A549 (cell line): ENCODE data around the gene HS6ST2. TPM values are rescaled to one million over a fixed set of nuclear protein-coding genes. Genes with fewer than 3 reads are reported as not detected.
A peak's percentile ranks its signal among the peaks of the same experiment; 100 is the strongest.

Experiments used
- ATAC-seq, 2 experiments: fragments of 200-7000 bp in 1 of 2; fragments of >200 bp in 1 of 2; cut with Nextera tagmentation in 1 of 2; cut with Tn5 transposase in 1 of 2; 3 replicates each; pipeline versions ENCODE4 v1.8.0 to v1.9.1; 2018 to 2020; ENCODE audit warnings: mild to moderate bottlenecking in 1 of 2, moderate library complexity in 1 of 2
- CTCF ChIA-PET: fragments of 300-600 bp; sonication (Branson Sonifier 250); formaldehyde crosslinking; extraction: SDS; loops from one replicate; lab custom pipeline; 2021; ENCODE audit warnings: antibody characterized with exemption, inconsistent platforms; lab: Yijun Ruan, JAX
- POLR2A ChIA-PET: fragments of 350-600 bp; formaldehyde crosslinking; extraction: SDS; loops from one replicate; lab custom pipeline; 2021; ENCODE audit warnings: antibody characterized with exemption, inconsistent platforms; lab: Yijun Ruan, JAX
- DNase-seq, 2 experiments: peaks; one replicate each; pipeline versions ENCODE4 v3.0.0 to v3.0.0-alpha.2; 2011 to 2016; ENCODE audit warnings: low read depth in 1 of 2, low spot score in 1 of 2
- FAIRE-seq: peaks from 2 replicates; lab custom pipeline; 2011; peaks lifted over from hg19 to GRCh38; lab: Jason Lieb, UNC
- H3K27ac ChIP-seq, 2 experiments: fragments of >200 bp; sonication (Bioruptor Twin); formaldehyde crosslinking; 3 replicates each; pipeline ENCODE4 v1.5.1; 2016 to 2017
- H3K4me1 ChIP-seq: fragments of >200 bp; sonication (Bioruptor Twin); formaldehyde crosslinking; 3 replicates; pipeline ENCODE4 v1.6.1; 2016
- H3K4me2 ChIP-seq: fragments of >200 bp; sonication (Bioruptor Twin); formaldehyde crosslinking; 3 replicates; pipeline ENCODE4 v1.6.1; 2016
- H3K4me3 ChIP-seq: fragments of >200 bp; sonication (Bioruptor Twin); formaldehyde crosslinking; 3 replicates; pipeline ENCODE4 v1.5.1; 2016
- H3K9me3 ChIP-seq: fragments of >200 bp; sonication (Bioruptor Twin); formaldehyde crosslinking; 3 replicates; pipeline ENCODE4 v1.6.1; 2016
- CHD4 ChIP-seq: fragments of 200-600 bp; sonication (generic); IDR thresholded peaks from 2 replicates; pipeline ENCODE4 v1.6.1; 2016; ENCODE audit warnings: antibody characterized with exemption, mild to moderate bottlenecking, borderline replicate concordance
- FOXS1 ChIP-seq: fragments of 250-450 bp; sonication (Bioruptor Pico); IDR thresholded peaks from 2 replicates; pipeline ENCODE4 v1.5.0; 2020; ENCODE audit warnings: mild to moderate bottlenecking, moderate library complexity
- HOXA7 ChIP-seq: fragments of 250-450 bp; sonication (Bioruptor Pico); IDR thresholded peaks from 2 replicates; pipeline ENCODE4 v1.5.0; 2020; ENCODE audit warnings: mild to moderate bottlenecking, moderate library complexity
- KDM1A ChIP-seq: fragments of 200-600 bp; sonication (generic); IDR thresholded peaks from 2 replicates; pipeline ENCODE4 v1.6.1; 2016; ENCODE audit warnings: low read depth, mild to moderate bottlenecking
- MAFK ChIP-seq: fragments of 450-650 bp; IDR thresholded peaks from 2 replicates; pipeline ENCODE4 v1.6.1; 2014; ENCODE audit not compliant: partially characterized antibody
- NR3C1 ChIP-seq: fragments of >200 bp; sonication (Bioruptor Twin); formaldehyde crosslinking; IDR thresholded peaks from 3 replicates; pipeline ENCODE4 v1.6.1; 2017
- RARB ChIP-seq: fragments of 250-450 bp; sonication (Bioruptor Pico); IDR thresholded peaks from 2 replicates; pipeline ENCODE4 v1.8.0; 2021; ENCODE audit warnings: mild to moderate bottlenecking, moderate library complexity
- RCOR1 ChIP-seq: fragments of 150-350 bp; IDR thresholded peaks from 2 replicates; pipeline ENCODE4 v1.6.1; 2014; ENCODE audit warnings: antibody characterized with exemption, low read length, low read depth
- RFX5 ChIP-seq: fragments of 450-650 bp; IDR thresholded peaks from 2 replicates; pipeline ENCODE4 v1.7.1; 2014; ENCODE audit warnings: antibody characterized with exemption, mild to moderate bottlenecking, moderate library complexity
- ZC3H11A ChIP-seq: fragments of 450-650 bp; IDR thresholded peaks from 2 replicates; pipeline ENCODE4 v1.6.1; 2014; ENCODE audit warnings: antibody characterized with exemption, mild to moderate bottlenecking
- ZFP36 ChIP-seq: fragments of 450-650 bp; IDR thresholded peaks from 2 replicates; pipeline ENCODE4 v1.6.1; 2014; ENCODE audit warnings: borderline replicate concordance; ENCODE audit not compliant: partially characterized antibody
- WGBS: methylation state at CpG from one replicate; pipeline ENCODE4 v1.1.6; 2017; ENCODE audit errors: missing lambda C conversion rate; 5-methylcytosine and 5-hydroxymethylcytosine counted together
- polyA plus RNA-seq, 4 experiments: library from polyadenylated mRNA; depleted of rRNA in 3 of 4; stranded (reverse); fragments of >200 nt; fragmentation: RNase III in 1 of 4; extraction: RNeasy Plus Mini Kit Qiagen cat#74134 plus additional on column Dnase treatment in 1 of 4; gene quantifications; 2 replicates in 3 of 4; 3 replicates in 1 of 4; pipeline ENCODE4 v1.2.3, GENCODE V29; 2011 to 2017
- TF ChIP-seq, protein P1 (sequence below): IDR thresholded peaks from 2 replicates; pipeline ENCODE4 v1.6.1; 2012
- TF ChIP-seq, protein P2 (sequence below): fragments of 200-600 bp; sonication (generic); IDR thresholded peaks from 2 replicates; pipeline ENCODE4 v1.6.1; 2016; ENCODE audit warnings: antibody characterized with exemption, mild to moderate bottlenecking, moderate library complexity
- TF ChIP-seq, protein P3 (sequence below): fragments of 250-450 bp; sonication (Bioruptor Pico); IDR thresholded peaks from 2 replicates; pipeline ENCODE4 v1.5.0; 2020; ENCODE audit warnings: low read depth, mild to moderate bottlenecking, moderate library complexity
- TF ChIP-seq, protein P4 (sequence below): fragments of >200 bp; sonication (Bioruptor Twin); formaldehyde crosslinking; IDR thresholded peaks from 2 replicates; pipeline ENCODE4 v1.6.1; 2016
- TF ChIP-seq, protein P5 (sequence below): fragments of 150-350 bp; IDR thresholded peaks from 2 replicates; pipeline ENCODE4 v1.6.1; 2014; ENCODE audit warnings: low read depth, mild to moderate bottlenecking, low read length

Gene HS6ST2
- polyA plus RNA-seq, 2 of the 4 experiments (the other 2 are of a cell fraction), result 0.01 to 0.04 TPM

DNA sequence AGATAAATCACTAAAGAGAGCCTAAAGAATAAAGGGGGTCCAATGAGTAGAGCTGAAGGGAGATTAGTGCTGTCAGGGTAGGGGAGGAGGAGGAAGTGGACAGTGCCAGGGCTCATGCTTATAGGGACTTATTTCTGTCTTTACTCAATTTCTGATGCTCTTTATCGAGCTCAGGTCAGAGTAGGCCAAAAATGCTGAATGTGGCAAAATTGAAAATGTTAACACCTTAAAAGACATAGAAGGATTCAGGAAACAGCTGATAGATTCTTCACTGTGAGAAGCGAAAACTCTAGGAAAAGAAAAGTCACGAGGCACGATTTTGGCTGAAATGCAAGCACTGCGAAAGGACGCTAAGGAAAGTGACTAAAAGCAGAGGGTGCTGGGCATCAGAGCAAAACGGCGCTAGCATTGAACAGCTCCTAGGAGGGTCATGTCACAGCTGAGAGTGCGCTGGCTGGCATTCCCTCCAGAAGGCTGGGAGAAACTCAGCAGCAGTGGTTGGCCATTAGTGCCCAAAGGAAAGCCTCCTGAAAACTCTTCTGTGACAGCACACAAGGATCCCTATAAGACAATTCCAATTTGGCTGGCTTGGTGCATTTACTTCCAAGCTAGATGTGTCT is 150.9 kb downstream of the HS6ST2 start:
- FAIRE-seq, result no peak
- DNase-seq, result no peak
- CTCF ChIA-PET, result interaction anchor here (0.5 to 1.0 kb wide), 2 partner anchors 11 to 936 kb away, joined by 3 read pairs; no protein-coding TSS in a partner anchor
- H3K4me2 ChIP-seq, result no peak overlapping the region
- peak; percentile 54 for TF ChIP-seq MAFK
- TF ChIP-seq, protein P1, sequence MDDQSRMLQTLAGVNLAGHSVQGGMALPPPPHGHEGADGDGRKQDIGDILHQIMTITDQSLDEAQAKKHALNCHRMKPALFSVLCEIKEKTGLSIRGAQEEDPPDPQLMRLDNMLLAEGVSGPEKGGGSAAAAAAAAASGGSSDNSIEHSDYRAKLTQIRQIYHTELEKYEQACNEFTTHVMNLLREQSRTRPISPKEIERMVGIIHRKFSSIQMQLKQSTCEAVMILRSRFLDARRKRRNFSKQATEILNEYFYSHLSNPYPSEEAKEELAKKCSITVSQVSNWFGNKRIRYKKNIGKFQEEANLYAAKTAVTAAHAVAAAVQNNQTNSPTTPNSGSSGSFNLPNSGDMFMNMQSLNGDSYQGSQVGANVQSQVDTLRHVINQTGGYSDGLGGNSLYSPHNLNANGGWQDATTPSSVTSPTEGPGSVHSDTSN, result no peak
- no peaks in the 10 kb centered on the region for H3K9me3 ChIP-seq
- H3K27ac ChIP-seq, result no peak overlapping the region
- ATAC-seq, result no peak
- POLR2A ChIA-PET, result no interaction called here
- H3K4me3 ChIP-seq, result no peak overlapping the region
- H3K4me1 ChIP-seq, result no peaks in the 10 kb centered on the region
- 52% methylated on average over 9 of the region's 9 CpGs for WGBS

DNA sequence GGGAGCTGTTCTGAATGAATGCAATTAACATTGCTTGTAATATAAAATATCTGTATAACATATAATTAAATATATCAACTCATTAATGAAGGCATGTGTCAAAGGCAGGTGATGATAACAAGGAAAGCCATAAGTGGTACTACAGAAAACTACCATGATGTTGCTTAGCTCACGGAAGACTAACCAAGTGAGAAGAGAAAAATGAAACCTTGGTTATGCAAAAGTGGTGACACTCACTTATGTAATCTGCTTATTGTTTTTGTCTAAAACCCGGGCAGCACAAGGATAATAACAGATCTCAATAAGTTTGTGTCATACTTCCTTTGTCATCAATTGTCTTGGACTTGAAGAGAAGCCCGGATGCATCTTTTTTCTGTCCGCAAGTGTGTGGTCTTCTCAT is 156.4 kb downstream of the HS6ST2 start:
- Histone ChIP-seq H3K27ac (no peak overlapping the region), H3K9me3 (no peaks in the 10 kb centered on the region), H3K4me1 (no peaks in the 10 kb centered on the region), H3K4me3 (no peak overlapping the region), H3K4me2 (no peak overlapping the region)
- CTCF ChIA-PET, result no interaction called here
- DNase-seq (no peak), FAIRE-seq (no peak), ATAC-seq (no peak)
- TF ChIP-seq, protein P2, sequence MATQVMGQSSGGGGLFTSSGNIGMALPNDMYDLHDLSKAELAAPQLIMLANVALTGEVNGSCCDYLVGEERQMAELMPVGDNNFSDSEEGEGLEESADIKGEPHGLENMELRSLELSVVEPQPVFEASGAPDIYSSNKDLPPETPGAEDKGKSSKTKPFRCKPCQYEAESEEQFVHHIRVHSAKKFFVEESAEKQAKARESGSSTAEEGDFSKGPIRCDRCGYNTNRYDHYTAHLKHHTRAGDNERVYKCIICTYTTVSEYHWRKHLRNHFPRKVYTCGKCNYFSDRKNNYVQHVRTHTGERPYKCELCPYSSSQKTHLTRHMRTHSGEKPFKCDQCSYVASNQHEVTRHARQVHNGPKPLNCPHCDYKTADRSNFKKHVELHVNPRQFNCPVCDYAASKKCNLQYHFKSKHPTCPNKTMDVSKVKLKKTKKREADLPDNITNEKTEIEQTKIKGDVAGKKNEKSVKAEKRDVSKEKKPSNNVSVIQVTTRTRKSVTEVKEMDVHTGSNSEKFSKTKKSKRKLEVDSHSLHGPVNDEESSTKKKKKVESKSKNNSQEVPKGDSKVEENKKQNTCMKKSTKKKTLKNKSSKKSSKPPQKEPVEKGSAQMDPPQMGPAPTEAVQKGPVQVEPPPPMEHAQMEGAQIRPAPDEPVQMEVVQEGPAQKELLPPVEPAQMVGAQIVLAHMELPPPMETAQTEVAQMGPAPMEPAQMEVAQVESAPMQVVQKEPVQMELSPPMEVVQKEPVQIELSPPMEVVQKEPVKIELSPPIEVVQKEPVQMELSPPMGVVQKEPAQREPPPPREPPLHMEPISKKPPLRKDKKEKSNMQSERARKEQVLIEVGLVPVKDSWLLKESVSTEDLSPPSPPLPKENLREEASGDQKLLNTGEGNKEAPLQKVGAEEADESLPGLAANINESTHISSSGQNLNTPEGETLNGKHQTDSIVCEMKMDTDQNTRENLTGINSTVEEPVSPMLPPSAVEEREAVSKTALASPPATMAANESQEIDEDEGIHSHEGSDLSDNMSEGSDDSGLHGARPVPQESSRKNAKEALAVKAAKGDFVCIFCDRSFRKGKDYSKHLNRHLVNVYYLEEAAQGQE, result no peak
- no peak for TF ChIP-seq HOXA7 (CRISPR knock-in tag)
- no peak for TF ChIP-seq ZFP36
- no peak for TF ChIP-seq CHD4
- TF ChIP-seq RARB (CRISPR knock-in tag), result no peak
- no peak for TF ChIP-seq FOXS1 (CRISPR knock-in tag)
- TF ChIP-seq RCOR1, result no peak
- TF ChIP-seq, protein P3, sequence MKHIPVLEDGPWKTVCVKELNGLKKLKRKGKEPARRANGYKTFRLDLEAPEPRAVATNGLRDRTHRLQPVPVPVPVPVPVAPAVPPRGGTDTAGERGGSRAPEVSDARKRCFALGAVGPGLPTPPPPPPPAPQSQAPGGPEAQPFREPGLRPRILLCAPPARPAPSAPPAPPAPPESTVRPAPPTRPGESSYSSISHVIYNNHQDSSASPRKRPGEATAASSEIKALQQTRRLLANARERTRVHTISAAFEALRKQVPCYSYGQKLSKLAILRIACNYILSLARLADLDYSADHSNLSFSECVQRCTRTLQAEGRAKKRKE (CRISPR knock-in tag), result no peak
- no peak for TF ChIP-seq NR3C1
- TF ChIP-seq ZC3H11A, result no peak
- no peak for TF ChIP-seq MAFK
- TF ChIP-seq, protein P4, sequence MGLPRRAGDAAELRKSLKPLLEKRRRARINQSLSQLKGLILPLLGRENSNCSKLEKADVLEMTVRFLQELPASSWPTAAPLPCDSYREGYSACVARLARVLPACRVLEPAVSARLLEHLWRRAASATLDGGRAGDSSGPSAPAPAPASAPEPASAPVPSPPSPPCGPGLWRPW, result no peak
- POLR2A ChIA-PET, result no interaction called here
- WGBS, result 38% methylated on average over 4 of the region's 4 CpGs

DNA sequence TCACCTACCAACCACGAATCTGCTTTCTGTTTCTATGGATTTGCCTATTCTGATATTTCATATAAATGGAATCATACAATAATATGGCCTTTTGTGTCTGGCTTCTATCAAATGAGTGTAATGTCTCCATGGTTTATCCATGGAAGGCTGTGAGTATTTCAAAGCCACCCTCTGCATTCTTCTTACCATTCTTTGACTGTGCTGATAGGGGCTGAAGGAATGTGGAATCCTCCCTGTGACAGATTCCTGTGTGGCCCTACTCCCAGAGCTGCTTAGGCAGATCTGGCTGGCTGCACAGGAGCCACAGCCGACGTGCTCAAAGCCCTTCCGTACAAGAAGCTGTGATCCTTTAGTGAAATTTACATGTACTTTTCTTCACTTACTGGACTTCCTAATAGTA is 163.2 kb downstream of the HS6ST2 start:
- FAIRE-seq, result no peak
- Histone ChIP-seq H3K9me3 (no peaks in the 10 kb centered on the region), H3K4me3 (no peak overlapping the region), H3K4me2 (no peak overlapping the region), H3K27ac (no peak overlapping the region), H3K4me1 (no peaks in the 10 kb centered on the region)
- 61% methylated on average over 4 of the region's 4 CpGs for whole genome bisulfite sequencing
- no peak for ATAC-seq
- ChIA-PET CTCF (no interaction called here), POLR2A (no interaction called here)
- TF ChIP-seq KDM1A (no peak), RFX5 (no peak)
- TF ChIP-seq, protein P5, sequence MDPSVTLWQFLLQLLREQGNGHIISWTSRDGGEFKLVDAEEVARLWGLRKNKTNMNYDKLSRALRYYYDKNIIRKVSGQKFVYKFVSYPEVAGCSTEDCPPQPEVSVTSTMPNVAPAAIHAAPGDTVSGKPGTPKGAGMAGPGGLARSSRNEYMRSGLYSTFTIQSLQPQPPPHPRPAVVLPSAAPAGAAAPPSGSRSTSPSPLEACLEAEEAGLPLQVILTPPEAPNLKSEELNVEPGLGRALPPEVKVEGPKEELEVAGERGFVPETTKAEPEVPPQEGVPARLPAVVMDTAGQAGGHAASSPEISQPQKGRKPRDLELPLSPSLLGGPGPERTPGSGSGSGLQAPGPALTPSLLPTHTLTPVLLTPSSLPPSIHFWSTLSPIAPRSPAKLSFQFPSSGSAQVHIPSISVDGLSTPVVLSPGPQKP, result no peak
- TF ChIP-seq, protein P4, result no peak
- DNase-seq, result no peak
